AG20443 (cell line): Measurements from ENCODE around the gene NOX5.
"Not testable (repeated sequence)": the region's sequence is repeated elsewhere in the genome, so short reads cannot be mapped to it uniquely, and the experiment has no call there.

ENCODE experiments used
- DNase-seq: peaks from one replicate; pipeline ENCODE4 v3.0.0; 2012; ENCODE audit warnings: low spot score, mixed read lengths

The NOX5 gene

GRCh38 chr15:69014454-69014853 lies at the start of gene NOX5:
NOX5 (plus strand) TSS chr15:69014695; CDS start chr15:69014736, 41 bp downstream.
- peak; percentile 90 for DNase-seq

GRCh38 chr15:68966996-68967395 lies 47.5 kb upstream of the NOX5 start:
- DNase-seq, result no peak

- DNase-seq, result no peak
Observed at GRCh38 chr15:68967948-68968347, 46.5 kb upstream of the NOX5 start.

- DNase-seq, result no peak
Observed at GRCh38 chr15:68969298-68969697, 45.2 kb upstream of the NOX5 start.

GRCh38 chr15:68972201-68973065 lies 42.1 kb upstream of the NOX5 start:
- DNase-seq, result no peak

- DNase-seq, result not testable (repeated sequence)
Observed at GRCh38 chr15:68975651-68976160, 38.8 kb upstream of the NOX5 start.

- not testable (repeated sequence) for DNase-seq
Observed at GRCh38 chr15:68977426-68977825, 37.1 kb upstream of the NOX5 start.

GRCh38 chr15:68979006-68979405 lies 35.5 kb upstream of the NOX5 start:
- no peak for DNase-seq

GRCh38 chr15:68979816-68980215 lies 34.7 kb upstream of the NOX5 start:
- no peak for DNase-seq

- DNase-seq, result no peak
Observed at GRCh38 chr15:68980786-68981185, 33.7 kb upstream of the NOX5 start.

GRCh38 chr15:68981941-68982340 lies 32.6 kb upstream of the NOX5 start:
- DNase-seq, result no peak

- DNase-seq, result no peak
Observed at GRCh38 chr15:68982976-68983563, 31.4 kb upstream of the NOX5 start.

GRCh38 chr15:68983961-68984481 lies 30.5 kb upstream of the NOX5 start:
- no peak for DNase-seq

GRCh38 chr15:68984586-68984985 lies 29.9 kb upstream of the NOX5 start:
- DNase-seq, result no peak

- DNase-seq, result no peak
Observed at GRCh38 chr15:68985361-68985891, 29.1 kb upstream of the NOX5 start.

- DNase-seq, result no peak
Observed at GRCh38 chr15:68986322-68986721, 28.2 kb upstream of the NOX5 start.

GRCh38 chr15:68987120-68987519 lies 27.4 kb upstream of the NOX5 start:
- DNase-seq, result no peak

GRCh38 chr15:68987676-68988075 lies 26.8 kb upstream of the NOX5 start:
- no peak for DNase-seq

- no peak for DNase-seq
Observed at GRCh38 chr15:68989541-68990230, 24.8 kb upstream of the NOX5 start.

- DNase-seq, result no peak
Observed at GRCh38 chr15:68990231-68990991, 24.1 kb upstream of the NOX5 start.

- no peak for DNase-seq
Observed at GRCh38 chr15:68990992-68991500, 23.4 kb upstream of the NOX5 start.
